Colonic mucosa (tissue), 4 donors: Measurements from ENCODE around the gene CKAP5. TPM values are rescaled to one million over a fixed set of nuclear protein-coding genes. Genes with fewer than 3 reads are reported as not detected.

Experiments
- DNase-seq: peaks from one replicate; pipeline ENCODE4 v3.0.0-alpha.2; 2020
- H3K27ac ChIP-seq: fragments of 200-600 bp; one replicate; pipeline ENCODE4 v1.8.0; 2021
- H3K27me3 ChIP-seq: fragments of 200-600 bp; one replicate; pipeline ENCODE4 v1.8.0; 2021
- H3K36me3 ChIP-seq: fragments of 200-600 bp; one replicate; pipeline ENCODE4 v1.8.0; 2021
- H3K4me1 ChIP-seq: fragments of 200-600 bp; one replicate; pipeline ENCODE4 v1.8.0; 2021; ENCODE audit warnings: mild to moderate bottlenecking
- H3K4me3 ChIP-seq: fragments of 200-600 bp; one replicate; pipeline ENCODE4 v1.8.0; 2021
- H3K9ac ChIP-seq, 2 donors: one replicate each; pipeline ENCODE4 v1.7.0; 2013; ENCODE audit warnings: control low read depth in 2 of 2, low read depth in 2 of 2, low read length in 2 of 2
- H3K9me3 ChIP-seq: fragments of 200-600 bp; one replicate; pipeline ENCODE4 v1.8.0; 2021
- CTCF ChIP-seq: fragments of 200-600 bp; IDR thresholded peaks from one replicate; pipeline ENCODE4 v1.8.0; 2022; ENCODE audit warnings: antibody characterized with exemption, mild to moderate bottlenecking
- intact Hi-C: fragments of 100-400 bp; cut with DNase I; formaldehyde crosslinking; loops from one replicate; pipeline ENCODE4 v1.14.1; 2022
- total RNA-seq, 2 donors: library from RNA; stranded (reverse); fragmentation: NEBNext Ultra II Directional in 1 of 2; extraction: Animal tissue kit (Norgen Biotek cat#: 25700) in 1 of 2; gene quantifications; one replicate each; pipeline ENCODE4 v1.2.1, GENCODE V29; 2021
- donor health status: healthy.
- donor health status: DM: no; HTN: no; CAD: no.
- donor health status: DM: no; HTN: no; CAD: no.

The CKAP5 gene
- total RNA-seq, 2 donors from 2014 or later, result 71.2 to 105 TPM

- H3K36me3 ChIP-seq, result peaks cover 5% of the 10 kb centered on the region
- H3K9me3 ChIP-seq, result no peaks in the 10 kb centered on the region
- no peaks in the 10 kb centered on the region for H3K4me1 ChIP-seq
- intact Hi-C loops, result no loop called here
- DNase-seq, result no peak
- H3K4me3 ChIP-seq, result no peak overlapping the region
- TF ChIP-seq CTCF, result no peak
- no peak overlapping the region for H3K27ac ChIP-seq
- H3K9ac ChIP-seq, result no peak overlapping the region
- H3K27me3 ChIP-seq, result no peaks in the 10 kb centered on the region
Observed at GRCh38 chr11:46778416-46778815, 67.7 kb downstream of the CKAP5 start.

GRCh38 chr11:46776878-46777277 is 69.2 kb downstream of the CKAP5 start:
- Histone ChIP-seq H3K4me1 (no peaks in the 10 kb centered on the region), H3K9ac (no peak overlapping the region), H3K36me3 (peaks cover 5% of the 10 kb centered on the region), H3K27ac (no peak overlapping the region), H3K9me3 (no peaks in the 10 kb centered on the region), H3K27me3 (no peaks in the 10 kb centered on the region), H3K4me3 (no peak overlapping the region)
- intact Hi-C loops, result no loop called here
- DNase-seq, result no peak
- TF ChIP-seq CTCF, result no peak

- no peak overlapping the region for H3K27ac ChIP-seq
- intact Hi-C loops, result no loop called here
- no peaks in the 10 kb centered on the region for H3K27me3 ChIP-seq
Observed at GRCh38 chr11:46769636-46770221, 76.4 kb downstream of the CKAP5 start.

GRCh38 chr11:46766656-46767055 is 79.4 kb downstream of the CKAP5 start:
- H3K4me3 ChIP-seq, result no peak overlapping the region
- H3K27me3 ChIP-seq, result no peaks in the 10 kb centered on the region
- no peak overlapping the region for H3K27ac ChIP-seq
- no peaks in the 10 kb centered on the region for H3K4me1 ChIP-seq
- no peak overlapping the region for H3K9ac ChIP-seq
- H3K36me3 ChIP-seq, result peaks cover 17% of the 10 kb centered on the region
- no peak for DNase-seq
- no peak for TF ChIP-seq CTCF
- intact Hi-C loops, result no loop called here
- no peaks in the 10 kb centered on the region for H3K9me3 ChIP-seq

More at GRCh38 chr11:46769636-46770221, 76.4 kb downstream of the CKAP5 start:
- DNase-seq, result no peak
- Histone ChIP-seq H3K9me3 (no peaks in the 10 kb centered on the region), H3K36me3 (peaks cover 17% of the 10 kb centered on the region), H3K4me1 (no peaks in the 10 kb centered on the region), H3K4me3 (no peak overlapping the region), H3K9ac (no peak overlapping the region)
- TF ChIP-seq CTCF, result no peak

- DNase-seq, result no peak
- Histone ChIP-seq H3K9me3 (no peaks in the 10 kb centered on the region), H3K36me3 (peaks cover 17% of the 10 kb centered on the region), H3K27me3 (no peaks in the 10 kb centered on the region), H3K27ac (no peak overlapping the region), H3K4me1 (no peaks in the 10 kb centered on the region), H3K4me3 (no peak overlapping the region), H3K9ac (no peak overlapping the region)
- intact Hi-C loops, result no loop called here
- TF ChIP-seq CTCF, result no peak
Observed at GRCh38 chr11:46762248-46762647, 83.8 kb downstream of the CKAP5 start.
